H9 (cell line): Measurements from ENCODE around the gene REG4. TPM values are rescaled to one million over a fixed set of nuclear protein-coding genes. Genes with fewer than 3 reads are reported as not detected.

ENCODE experiments used
- DNase-seq: peaks from one replicate; pipeline ENCODE4 v3.0.0-alpha.2; 2017
- H2AFZ ChIP-seq: one replicate; pipeline ENCODE4 v1.6.1; 2013; ENCODE audit warnings: mild to moderate bottlenecking, low read length, control low read depth, moderate library complexity
- H2AK5ac ChIP-seq: 2 replicates; pipeline ENCODE4 v1.6.1; 2013; ENCODE audit warnings: low read length, control low read depth, mixed read lengths; ENCODE audit not compliant: insufficient read length
- H2BK120ac ChIP-seq: one replicate; pipeline ENCODE4 v1.6.1; 2013; ENCODE audit warnings: low read depth, mild to moderate bottlenecking, low read length, control low read depth, inconsistent platforms; ENCODE audit not compliant: poor library complexity, severe bottlenecking
- H2BK12ac ChIP-seq: 2 replicates; pipeline ENCODE4 v1.6.1; 2013; ENCODE audit warnings: low read length, control low read depth, mixed read lengths, low read depth; ENCODE audit not compliant: insufficient read length
- H2BK15ac ChIP-seq: 2 replicates; pipeline ENCODE4 v1.6.1; 2013; ENCODE audit warnings: low read depth, low read length, control low read depth
- H2BK20ac ChIP-seq: one replicate; pipeline ENCODE4 v1.6.1; 2013; ENCODE audit warnings: low read depth, mild to moderate bottlenecking, low read length, control low read depth, inconsistent platforms; ENCODE audit not compliant: poor library complexity, severe bottlenecking
- H2BK5ac ChIP-seq: 2 replicates; pipeline ENCODE4 v1.6.1; 2013; ENCODE audit warnings: low read length, control low read depth, mixed read lengths; ENCODE audit not compliant: insufficient read length
- H3K14ac ChIP-seq: 2 replicates; pipeline ENCODE4 v1.6.1; 2013; ENCODE audit warnings: low read length, control low read depth; ENCODE audit not compliant: insufficient read depth
- H3K18ac ChIP-seq: 2 replicates; pipeline ENCODE4 v1.6.1; 2013; ENCODE audit warnings: low read depth, mild to moderate bottlenecking, mixed read lengths, low read length, control low read depth; ENCODE audit not compliant: insufficient read length
- H3K23ac ChIP-seq: 2 replicates; pipeline ENCODE4 v1.6.1; 2013; ENCODE audit warnings: low read length, control low read depth, mixed read lengths, low read depth; ENCODE audit not compliant: insufficient read length
- H3K23me2 ChIP-seq: 2 replicates; pipeline ENCODE4 v1.6.1; 2013; ENCODE audit warnings: low read depth, mild to moderate bottlenecking, mixed read lengths, low read length, control low read depth; ENCODE audit not compliant: insufficient read length, poor library complexity, severe bottlenecking
- H3K27ac ChIP-seq: 2 replicates; pipeline ENCODE4 v1.5.1; 2013; ENCODE audit warnings: low read length, control low read depth, mixed read lengths, low read depth; ENCODE audit not compliant: insufficient read length
- H3K27me3 ChIP-seq: 2 replicates; pipeline ENCODE4 v1.6.1; 2013; ENCODE audit warnings: low read length, control low read depth, inconsistent platforms; ENCODE audit not compliant: insufficient read depth
- H3K4ac ChIP-seq: 2 replicates; pipeline ENCODE4 v1.6.1; 2013; ENCODE audit warnings: low read depth, mild to moderate bottlenecking, control low read depth, inconsistent platforms, low read length, moderate library complexity
- H3K4me1 ChIP-seq: 2 replicates; pipeline ENCODE4 v1.6.1; 2013; ENCODE audit warnings: low read length, control low read depth, inconsistent platforms; ENCODE audit not compliant: insufficient read depth
- H3K4me2 ChIP-seq: 2 replicates; pipeline ENCODE4 v1.6.1; 2013; ENCODE audit warnings: low read length, control low read depth, mixed read lengths; ENCODE audit not compliant: insufficient read length, insufficient read depth
- H3K56ac ChIP-seq: 2 replicates; pipeline ENCODE4 v1.6.1; 2013; ENCODE audit warnings: low read depth, mild to moderate bottlenecking, mixed read lengths, low read length, control low read depth; ENCODE audit not compliant: insufficient read length
- H3K79me1 ChIP-seq: 2 replicates; pipeline ENCODE4 v1.6.1; 2013; ENCODE audit warnings: low read depth, mild to moderate bottlenecking, moderate library complexity, low read length, control low read depth, inconsistent platforms; ENCODE audit not compliant: insufficient read depth, poor library complexity, severe bottlenecking
- H3K79me2 ChIP-seq: 2 replicates; pipeline ENCODE4 v1.6.1; 2013; ENCODE audit warnings: low read length, control low read depth, inconsistent platforms; ENCODE audit not compliant: insufficient read depth
- H3K9ac ChIP-seq: 2 replicates; pipeline ENCODE4 v1.6.1; 2013; ENCODE audit warnings: low read length, control low read depth, mixed read lengths; ENCODE audit not compliant: insufficient read length; ENCODE audit errors: extremely low read depth
- H3K9me3 ChIP-seq: one replicate; pipeline ENCODE4 v1.6.1; 2013; ENCODE audit warnings: low read depth, low read length, inconsistent platforms; ENCODE audit not compliant: control insufficient read depth
- H3T11ph ChIP-seq: one replicate; pipeline ENCODE4 v1.6.1; 2013; ENCODE audit warnings: mild to moderate bottlenecking, low read length, control low read depth, inconsistent platforms
- H4K20me1 ChIP-seq: one replicate; pipeline ENCODE4 v1.6.1; 2013; ENCODE audit not compliant: control insufficient read depth, insufficient read length, insufficient read depth
- H4K5ac ChIP-seq: 2 replicates; pipeline ENCODE4 v1.6.1; 2013; ENCODE audit warnings: low read depth, mild to moderate bottlenecking, mixed read lengths, low read length, control low read depth; ENCODE audit not compliant: insufficient read length
- H4K8ac ChIP-seq: replicated peaks from 2 replicates; pipeline ENCODE4 v1.6.1; 2013; ENCODE audit warnings: low read length, control low read depth, mixed read lengths, low read depth; ENCODE audit not compliant: insufficient read length
- H4K91ac ChIP-seq: 2 replicates; pipeline ENCODE4 v1.6.1; 2013; ENCODE audit warnings: low read depth, mild to moderate bottlenecking, moderate library complexity, mixed read lengths, low read length, control low read depth; ENCODE audit not compliant: insufficient read length
- H3K27ac Mint-ChIP-seq, 3 experiments: 2 replicates in 2 of 3; 3 replicates in 1 of 3; pipeline ENCODE4 v1.8.0; 2020 to 2021; ENCODE audit warnings: mixed read lengths in 3 of 3, mild to moderate bottlenecking in 1 of 3, moderate library complexity in 1 of 3
- H3K27me3 Mint-ChIP-seq: 2 replicates; pipeline ENCODE4 v1.8.0; 2021; ENCODE audit warnings: low read depth, mild to moderate bottlenecking, moderate library complexity, mixed read lengths
- H3K36me3 Mint-ChIP-seq, 3 experiments: 2 replicates in 2 of 3; 3 replicates in 1 of 3; pipeline ENCODE4 v1.8.0; 2020 to 2021; ENCODE audit warnings: low read depth in 3 of 3, mixed read lengths in 3 of 3; ENCODE audit not compliant: insufficient read depth in 1 of 3
- H3K4me1 Mint-ChIP-seq, 2 experiments: 2 replicates each; pipeline ENCODE4 v1.8.0; 2020; ENCODE audit warnings: mixed read lengths in 2 of 2
- H3K4me3 Mint-ChIP-seq, 2 experiments: 2 replicates in 1 of 2; 3 replicates in 1 of 2; pipeline ENCODE4 v1.8.0; 2020 to 2021; ENCODE audit warnings: mild to moderate bottlenecking in 2 of 2, mixed read lengths in 2 of 2, moderate library complexity in 1 of 2
- H3K9me3 Mint-ChIP-seq, 2 experiments: 2 replicates in 1 of 2; 3 replicates in 1 of 2; pipeline ENCODE4 v1.8.0; 2020; ENCODE audit warnings: mild to moderate bottlenecking in 2 of 2, mixed read lengths in 2 of 2, moderate library complexity in 1 of 2
- WGBS: extraction: QIAGEN DNeasy Blood & Tissue Kit; methylation state at CpG from one replicate; pipeline ENCODE4 v1.1.7; 2013; ENCODE audit warnings: missing lambda C conversion rate, low lambda C conversion rate, mixed read lengths; ENCODE audit not compliant: insufficient read length; ENCODE audit errors: extremely low coverage; 5-methylcytosine and 5-hydroxymethylcytosine counted together
- total RNA-seq: library from RNA; stranded (reverse); gene quantifications from 2 replicates; pipeline ENCODE4 v1.2.1, GENCODE V29; 2021
- TF ChIP-seq, protein P1 (sequence below): fragments of 200-600 bp; sonication (generic); conservative IDR thresholded peaks from 3 replicates; pipeline ENCODE4 v1.8.0; 2021; ENCODE audit warnings: antibody characterized with exemption, mild to moderate bottlenecking

REG4 gene
- total RNA-seq, 1 experiment from 2014 or later: not detected

DNA sequence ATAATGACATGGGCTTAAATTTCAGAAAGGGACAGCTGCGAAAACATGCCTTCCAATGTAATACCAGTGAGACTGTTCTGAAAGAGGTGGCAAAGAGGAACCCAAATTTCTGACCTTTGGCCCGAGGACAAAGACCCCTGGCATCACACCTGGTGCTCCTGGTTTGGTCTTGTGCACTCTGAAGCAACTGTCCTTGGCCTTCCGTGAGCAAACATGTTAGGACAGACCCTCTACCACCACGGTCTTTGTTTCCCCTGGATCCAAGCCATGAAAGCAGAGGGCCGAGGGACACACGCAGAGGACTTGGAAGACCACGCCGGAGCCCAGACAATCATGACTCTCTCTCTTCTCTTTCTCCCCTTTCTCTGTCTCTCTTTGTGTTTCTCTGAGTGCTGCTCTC, 6.0 kb downstream of the REG4 start:
- Mint-ChIP-seq H3K4me1 (peaks cover 3 to 4% of the 10 kb centered on the region in 2 experiments; a peak in 2 of 4 replicates), H3K4me3 (no peak overlapping the region), H3K27me3 (peaks cover 18% of the 10 kb centered on the region; the same call in 1 of the 2 replicates), H3K27ac (no peak overlapping the region), H3K36me3 (no peaks in the 10 kb centered on the region), H3K9me3 (no peaks in the 10 kb centered on the region)
- Histone ChIP-seq H2AK5ac (no peak overlapping the region), H2BK12ac (no peak overlapping the region), H4K8ac (no peak overlapping the region), H3K79me2 (no peaks in the 10 kb centered on the region), H2AFZ (no peak overlapping the region), H4K5ac (no peak overlapping the region), H3K79me1 (no peaks in the 10 kb centered on the region), H3K27ac (no peak overlapping the region), H3K27me3 (no peaks in the 10 kb centered on the region), H2BK20ac (no peak overlapping the region), H4K20me1 (no peaks in the 10 kb centered on the region), H2BK5ac (no peak overlapping the region), H3K56ac (no peak overlapping the region), H3K18ac (no peak overlapping the region), H2BK120ac (no peak overlapping the region), H3K14ac (no peak overlapping the region), H3K23ac (no peak overlapping the region), H3K4me2 (no peak overlapping the region), H2BK15ac (no peak overlapping the region), H4K91ac (no peak overlapping the region), H3K4me1 (no peaks in the 10 kb centered on the region), H3T11ph (no peak overlapping the region), H3K23me2 (no peaks in the 10 kb centered on the region), H3K9ac (no peak overlapping the region), H3K4ac (no peak overlapping the region), H3K9me3 (peaks cover 4% of the 10 kb centered on the region)
- WGBS: no CpG with 5 or more reads among the region's 8 CpGs
- TF ChIP-seq, protein P1, sequence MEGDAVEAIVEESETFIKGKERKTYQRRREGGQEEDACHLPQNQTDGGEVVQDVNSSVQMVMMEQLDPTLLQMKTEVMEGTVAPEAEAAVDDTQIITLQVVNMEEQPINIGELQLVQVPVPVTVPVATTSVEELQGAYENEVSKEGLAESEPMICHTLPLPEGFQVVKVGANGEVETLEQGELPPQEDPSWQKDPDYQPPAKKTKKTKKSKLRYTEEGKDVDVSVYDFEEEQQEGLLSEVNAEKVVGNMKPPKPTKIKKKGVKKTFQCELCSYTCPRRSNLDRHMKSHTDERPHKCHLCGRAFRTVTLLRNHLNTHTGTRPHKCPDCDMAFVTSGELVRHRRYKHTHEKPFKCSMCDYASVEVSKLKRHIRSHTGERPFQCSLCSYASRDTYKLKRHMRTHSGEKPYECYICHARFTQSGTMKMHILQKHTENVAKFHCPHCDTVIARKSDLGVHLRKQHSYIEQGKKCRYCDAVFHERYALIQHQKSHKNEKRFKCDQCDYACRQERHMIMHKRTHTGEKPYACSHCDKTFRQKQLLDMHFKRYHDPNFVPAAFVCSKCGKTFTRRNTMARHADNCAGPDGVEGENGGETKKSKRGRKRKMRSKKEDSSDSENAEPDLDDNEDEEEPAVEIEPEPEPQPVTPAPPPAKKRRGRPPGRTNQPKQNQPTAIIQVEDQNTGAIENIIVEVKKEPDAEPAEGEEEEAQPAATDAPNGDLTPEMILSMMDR: no peak
- DNase-seq: no peak
